Effector memory CD4-positive, alpha-beta T cell (primary cell): ENCODE data around the gene SRF.

Experiments used
- DNase-seq, 3 donors: peaks; one replicate each; pipeline ENCODE4 v3.0.0-alpha.2; 2020
- H3K27ac ChIP-seq: 2 replicates; pipeline ENCODE4 v1.7.0; 2013; ENCODE audit warnings: mild to moderate bottlenecking, low read length, moderate library complexity; ENCODE audit not compliant: insufficient read depth, poor library complexity, severe bottlenecking
- H3K27me3 ChIP-seq: replicated peaks from 2 replicates; pipeline ENCODE4 v1.7.0; 2013; ENCODE audit warnings: mild to moderate bottlenecking, low read length; ENCODE audit not compliant: insufficient read depth, control insufficient read depth, poor library complexity, severe bottlenecking
- H3K36me3 ChIP-seq: 2 replicates; pipeline ENCODE4 v1.7.0; 2013; ENCODE audit warnings: mild to moderate bottlenecking, low read length, moderate library complexity; ENCODE audit not compliant: control insufficient read depth, insufficient read depth
- H3K4me1 ChIP-seq: 2 replicates; pipeline ENCODE4 v1.7.0; 2013; ENCODE audit warnings: low read length, mild to moderate bottlenecking; ENCODE audit not compliant: control insufficient read depth, insufficient read depth, poor library complexity, severe bottlenecking
- H3K4me3 ChIP-seq: 2 replicates; pipeline ENCODE4 v1.7.0; 2013; ENCODE audit warnings: low read length, low read depth, mild to moderate bottlenecking; ENCODE audit not compliant: insufficient read depth, poor library complexity, severe bottlenecking
- H3K9me3 ChIP-seq: 2 replicates; pipeline ENCODE4 v1.7.0; 2013; ENCODE audit warnings: mild to moderate bottlenecking, low read length, moderate library complexity; ENCODE audit not compliant: control insufficient read depth
- total RNA-seq, 3 donors: gene quantifications; one replicate each; lab custom pipeline; 2026; lab: John Stamatoyannopoulos, UW

The SRF gene
- 66.9 to 86.4 (median 78.3) reads per million in 3 donors for total RNA-seq

GRCh38 chr6:43170931-43171706, at the start of gene SRF:
Gene SRF, plus strand, starts transcription at chr6:43171269. Its CDS starts 388 bp downstream, at chr6:43171657.
- DNase-seq, result peak; percentile 98 to 99 (median 98)
- H3K27me3 ChIP-seq, result no peaks in the 10 kb centered on the region
- peak within 1 kb of the TSS; percentile 65 for H3K4me3 ChIP-seq
- H3K36me3 ChIP-seq, result peaks cover 5% of the 10 kb centered on the region
- H3K27ac ChIP-seq, result peak within 1 kb of the TSS; percentile 74
- H3K9me3 ChIP-seq, result no peaks in the 10 kb centered on the region
- H3K4me1 ChIP-seq, result peaks cover 30% of the 10 kb centered on the region

- Histone ChIP-seq H3K27ac (no peak overlapping the region), H3K9me3 (no peaks in the 10 kb centered on the region), H3K4me1 (no peaks in the 10 kb centered on the region)
These were observed 48.9 kb upstream of the SRF start for GRCh38 chr6:43122146-43122545.

GRCh38 chr6:43123461-43124314, 47.4 kb upstream of the SRF start:
- no peak overlapping the region for H3K27ac ChIP-seq
- no peaks in the 10 kb centered on the region for H3K27me3 ChIP-seq
- no peak for DNase-seq
- no peaks in the 10 kb centered on the region for H3K36me3 ChIP-seq
- H3K9me3 ChIP-seq, result no peaks in the 10 kb centered on the region
- no peaks in the 10 kb centered on the region for H3K4me1 ChIP-seq
- no peak overlapping the region for H3K4me3 ChIP-seq

More at GRCh38 chr6:43122146-43122545, 48.9 kb upstream of the SRF start:
- Histone ChIP-seq H3K36me3 (no peaks in the 10 kb centered on the region), H3K4me3 (no peak overlapping the region), H3K27me3 (no peaks in the 10 kb centered on the region)
- DNase-seq, result no peak

GRCh38 chr6:43124481-43124880, 46.6 kb upstream of the SRF start:
- DNase-seq, result no peak
- Histone ChIP-seq H3K9me3 (no peaks in the 10 kb centered on the region), H3K36me3 (no peaks in the 10 kb centered on the region), H3K4me1 (no peaks in the 10 kb centered on the region), H3K27me3 (no peaks in the 10 kb centered on the region), H3K27ac (no peak overlapping the region), H3K4me3 (no peak overlapping the region)

- no peaks in the 10 kb centered on the region for H3K4me1 ChIP-seq
- no peaks in the 10 kb centered on the region for H3K27me3 ChIP-seq
- DNase-seq, result no peak
- no peak overlapping the region for H3K27ac ChIP-seq
- H3K36me3 ChIP-seq, result no peaks in the 10 kb centered on the region
- H3K9me3 ChIP-seq, result no peaks in the 10 kb centered on the region
- H3K4me3 ChIP-seq, result no peak overlapping the region
These were observed 46.0 kb upstream of the SRF start for GRCh38 chr6:43125119-43125518.

- H3K4me1 ChIP-seq, result no peaks in the 10 kb centered on the region
- DNase-seq, result no peak
- no peaks in the 10 kb centered on the region for H3K36me3 ChIP-seq
- H3K4me3 ChIP-seq, result no peak overlapping the region
- H3K27ac ChIP-seq, result no peak overlapping the region
- no peaks in the 10 kb centered on the region for H3K9me3 ChIP-seq
- no peaks in the 10 kb centered on the region for H3K27me3 ChIP-seq
These were observed 45.5 kb upstream of the SRF start for GRCh38 chr6:43125555-43125954.

- Histone ChIP-seq H3K27me3 (no peaks in the 10 kb centered on the region), H3K36me3 (no peaks in the 10 kb centered on the region), H3K4me1 (no peaks in the 10 kb centered on the region), H3K9me3 (no peaks in the 10 kb centered on the region), H3K27ac (no peak overlapping the region), H3K4me3 (no peak overlapping the region)
- no peak for DNase-seq
These were observed 43.9 kb upstream of the SRF start for GRCh38 chr6:43127180-43127579.

GRCh38 chr6:43127877-43128276, 43.2 kb upstream of the SRF start:
- Histone ChIP-seq H3K9me3 (no peaks in the 10 kb centered on the region), H3K27ac (no peak overlapping the region), H3K4me3 (no peak overlapping the region), H3K27me3 (no peaks in the 10 kb centered on the region), H3K4me1 (no peaks in the 10 kb centered on the region), H3K36me3 (no peaks in the 10 kb centered on the region)
- no peak for DNase-seq

GRCh38 chr6:43128926-43129325, 42.1 kb upstream of the SRF start:
- DNase-seq, result no peak
- Histone ChIP-seq H3K36me3 (no peaks in the 10 kb centered on the region), H3K4me3 (no peak overlapping the region), H3K9me3 (no peaks in the 10 kb centered on the region), H3K4me1 (no peaks in the 10 kb centered on the region), H3K27ac (no peak overlapping the region), H3K27me3 (no peaks in the 10 kb centered on the region)
